ENCODE results near the gene ELAVL2.

DNA sequence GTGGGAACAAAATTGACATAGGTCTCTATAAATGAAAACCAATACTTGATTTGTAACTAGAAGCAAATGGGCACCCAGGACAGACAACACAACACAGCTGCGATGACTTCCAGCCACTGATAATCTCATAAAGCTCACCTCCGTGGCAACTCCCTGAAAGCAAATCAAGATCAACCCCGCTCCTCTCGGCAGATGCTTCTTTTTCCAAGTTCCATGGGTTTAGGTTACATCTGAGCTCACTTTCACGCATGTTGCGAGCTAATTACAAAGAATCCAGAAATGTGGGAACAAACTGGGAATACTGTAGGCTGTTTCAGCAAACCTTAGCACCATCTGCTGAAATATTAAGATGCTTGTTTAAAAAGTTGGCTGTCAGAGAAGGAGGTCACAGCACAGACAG, 153.9 kb downstream of the ELAVL2 start:
- TF ChIP-seq MYC (IDR thresholded peaks at IDR 0.05; ENCODE audit: low read depth, low read length) = no peak
- TF ChIP-seq, protein P1, sequence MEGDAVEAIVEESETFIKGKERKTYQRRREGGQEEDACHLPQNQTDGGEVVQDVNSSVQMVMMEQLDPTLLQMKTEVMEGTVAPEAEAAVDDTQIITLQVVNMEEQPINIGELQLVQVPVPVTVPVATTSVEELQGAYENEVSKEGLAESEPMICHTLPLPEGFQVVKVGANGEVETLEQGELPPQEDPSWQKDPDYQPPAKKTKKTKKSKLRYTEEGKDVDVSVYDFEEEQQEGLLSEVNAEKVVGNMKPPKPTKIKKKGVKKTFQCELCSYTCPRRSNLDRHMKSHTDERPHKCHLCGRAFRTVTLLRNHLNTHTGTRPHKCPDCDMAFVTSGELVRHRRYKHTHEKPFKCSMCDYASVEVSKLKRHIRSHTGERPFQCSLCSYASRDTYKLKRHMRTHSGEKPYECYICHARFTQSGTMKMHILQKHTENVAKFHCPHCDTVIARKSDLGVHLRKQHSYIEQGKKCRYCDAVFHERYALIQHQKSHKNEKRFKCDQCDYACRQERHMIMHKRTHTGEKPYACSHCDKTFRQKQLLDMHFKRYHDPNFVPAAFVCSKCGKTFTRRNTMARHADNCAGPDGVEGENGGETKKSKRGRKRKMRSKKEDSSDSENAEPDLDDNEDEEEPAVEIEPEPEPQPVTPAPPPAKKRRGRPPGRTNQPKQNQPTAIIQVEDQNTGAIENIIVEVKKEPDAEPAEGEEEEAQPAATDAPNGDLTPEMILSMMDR (IDR thresholded peaks at IDR 0.05; ENCODE audit: low read depth, low read length) = no peak
- no peak for TF ChIP-seq POLR2A (IDR thresholded peaks at IDR 0.05; ENCODE audit: extremely low read depth, insufficient read length)

All from NB4 (cell line).